ENCODE measurements around the gene XDH.

XDH gene

DNA sequence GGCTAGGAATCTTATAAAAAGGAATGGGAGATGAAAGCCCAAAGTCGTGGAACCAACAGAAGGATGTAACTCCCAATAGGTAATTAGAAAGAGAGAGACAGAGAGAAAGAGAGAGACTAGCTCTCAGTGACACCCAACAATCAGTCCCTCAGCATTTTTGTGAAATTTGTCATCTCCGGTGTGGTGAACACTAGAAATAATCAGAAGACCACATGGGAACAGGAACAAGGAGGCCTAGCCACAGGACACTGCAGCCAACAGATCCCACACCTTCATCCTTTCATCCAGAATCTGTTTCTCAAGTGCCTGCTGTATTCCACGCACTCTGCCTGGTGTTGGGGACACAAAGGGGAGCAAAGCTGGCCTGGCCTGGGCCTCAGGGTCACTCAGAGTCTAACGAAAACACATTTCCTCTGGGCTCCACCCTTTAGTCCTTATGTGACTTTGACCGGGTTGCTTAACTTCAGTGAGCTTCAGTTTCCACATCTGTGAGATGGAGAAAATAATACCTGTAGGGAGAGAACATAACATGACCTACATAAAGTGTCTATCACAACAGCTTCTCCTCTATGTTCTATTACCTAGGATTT, 127.5 kb downstream of the XDH start:
- H3K4me3 ChIP-seq (ENCODE audit: low read depth, low read length) = no peak overlapping the region
- in situ Hi-C loops (cut with HindIII; ENCODE audit: low sequenced_read_pairs) = no loop called here
- TF ChIP-seq, protein P1, sequence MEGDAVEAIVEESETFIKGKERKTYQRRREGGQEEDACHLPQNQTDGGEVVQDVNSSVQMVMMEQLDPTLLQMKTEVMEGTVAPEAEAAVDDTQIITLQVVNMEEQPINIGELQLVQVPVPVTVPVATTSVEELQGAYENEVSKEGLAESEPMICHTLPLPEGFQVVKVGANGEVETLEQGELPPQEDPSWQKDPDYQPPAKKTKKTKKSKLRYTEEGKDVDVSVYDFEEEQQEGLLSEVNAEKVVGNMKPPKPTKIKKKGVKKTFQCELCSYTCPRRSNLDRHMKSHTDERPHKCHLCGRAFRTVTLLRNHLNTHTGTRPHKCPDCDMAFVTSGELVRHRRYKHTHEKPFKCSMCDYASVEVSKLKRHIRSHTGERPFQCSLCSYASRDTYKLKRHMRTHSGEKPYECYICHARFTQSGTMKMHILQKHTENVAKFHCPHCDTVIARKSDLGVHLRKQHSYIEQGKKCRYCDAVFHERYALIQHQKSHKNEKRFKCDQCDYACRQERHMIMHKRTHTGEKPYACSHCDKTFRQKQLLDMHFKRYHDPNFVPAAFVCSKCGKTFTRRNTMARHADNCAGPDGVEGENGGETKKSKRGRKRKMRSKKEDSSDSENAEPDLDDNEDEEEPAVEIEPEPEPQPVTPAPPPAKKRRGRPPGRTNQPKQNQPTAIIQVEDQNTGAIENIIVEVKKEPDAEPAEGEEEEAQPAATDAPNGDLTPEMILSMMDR (IDR thresholded peaks at IDR 0.05; ENCODE audit: low read depth, low read length, missing control alignments) = no peak
- no peak for DNase-seq (ENCODE audit: low read depth)

DNA sequence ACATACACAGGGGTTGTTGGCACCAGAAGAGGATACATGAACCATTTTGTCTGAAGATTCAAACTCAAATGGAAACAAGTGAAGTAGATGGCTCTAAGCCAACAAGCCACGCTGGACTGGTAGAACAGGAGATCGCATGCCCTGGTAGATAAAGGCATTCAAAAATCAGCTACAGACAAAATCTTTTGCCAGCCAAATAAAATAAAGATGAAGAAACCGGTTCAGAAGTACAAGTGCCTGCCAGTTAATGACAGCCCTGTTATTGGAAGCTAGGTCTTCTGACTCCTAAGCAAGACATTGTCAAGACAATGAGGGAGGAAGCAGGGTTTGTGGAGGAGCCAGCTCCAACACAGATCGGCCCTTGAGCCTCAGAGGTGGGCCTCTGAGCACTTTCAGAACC, 128.3 kb downstream of the XDH start:
- no peak for DNase-seq (ENCODE audit: low read depth)
- no peak overlapping the region for H3K4me3 ChIP-seq (ENCODE audit: low read depth, low read length)
- in situ Hi-C loops (cut with HindIII; ENCODE audit: low sequenced_read_pairs) = no loop called here
- TF ChIP-seq, protein P1 (IDR thresholded peaks at IDR 0.05; ENCODE audit: low read depth, low read length, missing control alignments) = no peak

Data from astrocyte of the cerebellum (primary cell).